ENCODE results near the gene SH3PXD2A. TPM values are rescaled to one million over a fixed set of nuclear protein-coding genes. Genes with fewer than 3 reads are reported as not detected.

The SH3PXD2A gene
- total and polyA plus RNA-seq, 12 donors: 6.9 to 44.9 (median 34.4) TPM

DNA sequence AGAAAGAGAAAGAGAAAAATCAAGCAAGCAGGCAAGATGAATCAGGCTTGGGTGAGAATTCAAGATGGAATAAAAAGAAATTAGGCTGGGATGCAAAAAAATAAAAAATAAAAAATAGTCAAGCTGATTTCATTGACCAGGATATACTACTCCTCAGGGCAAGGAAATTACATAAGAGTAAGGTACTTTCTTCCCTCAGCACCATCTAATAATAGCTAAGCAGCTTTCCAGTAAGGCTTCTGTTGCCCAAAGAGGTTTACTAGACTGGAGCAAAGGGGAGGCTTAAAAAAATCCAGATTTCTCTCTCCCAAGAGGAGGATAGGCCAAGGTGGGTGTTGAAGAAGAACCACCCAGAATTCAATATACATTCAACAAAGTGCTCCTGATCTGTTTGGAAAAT, 268.3 kb downstream of the SH3PXD2A start:
- Histone ChIP-seq H3K27ac (no peak overlapping the region), H3K9me3 (peaks cover 0 to 14% (median 0%) of the 10 kb centered on the region in 11 donors), H3K4me3 (no peak overlapping the region), H3K4me1 (peaks cover 0 to 7% (median 0%) of the 10 kb centered on the region in 9 donors), H3K27me3 (peaks cover 0 to 25% (median 19%) of the 10 kb centered on the region in 7 donors), H3K36me3 (peaks cover 0 to 12% (median 0%) of the 10 kb centered on the region in 9 donors)
- intact Hi-C loops (cut with DNase I): no loop called here
- TF ChIP-seq, protein P1, sequence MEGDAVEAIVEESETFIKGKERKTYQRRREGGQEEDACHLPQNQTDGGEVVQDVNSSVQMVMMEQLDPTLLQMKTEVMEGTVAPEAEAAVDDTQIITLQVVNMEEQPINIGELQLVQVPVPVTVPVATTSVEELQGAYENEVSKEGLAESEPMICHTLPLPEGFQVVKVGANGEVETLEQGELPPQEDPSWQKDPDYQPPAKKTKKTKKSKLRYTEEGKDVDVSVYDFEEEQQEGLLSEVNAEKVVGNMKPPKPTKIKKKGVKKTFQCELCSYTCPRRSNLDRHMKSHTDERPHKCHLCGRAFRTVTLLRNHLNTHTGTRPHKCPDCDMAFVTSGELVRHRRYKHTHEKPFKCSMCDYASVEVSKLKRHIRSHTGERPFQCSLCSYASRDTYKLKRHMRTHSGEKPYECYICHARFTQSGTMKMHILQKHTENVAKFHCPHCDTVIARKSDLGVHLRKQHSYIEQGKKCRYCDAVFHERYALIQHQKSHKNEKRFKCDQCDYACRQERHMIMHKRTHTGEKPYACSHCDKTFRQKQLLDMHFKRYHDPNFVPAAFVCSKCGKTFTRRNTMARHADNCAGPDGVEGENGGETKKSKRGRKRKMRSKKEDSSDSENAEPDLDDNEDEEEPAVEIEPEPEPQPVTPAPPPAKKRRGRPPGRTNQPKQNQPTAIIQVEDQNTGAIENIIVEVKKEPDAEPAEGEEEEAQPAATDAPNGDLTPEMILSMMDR (IDR thresholded peaks at IDR 0.05): no peak
- ATAC-seq (no peak), DNase-seq (no peak)

DNA sequence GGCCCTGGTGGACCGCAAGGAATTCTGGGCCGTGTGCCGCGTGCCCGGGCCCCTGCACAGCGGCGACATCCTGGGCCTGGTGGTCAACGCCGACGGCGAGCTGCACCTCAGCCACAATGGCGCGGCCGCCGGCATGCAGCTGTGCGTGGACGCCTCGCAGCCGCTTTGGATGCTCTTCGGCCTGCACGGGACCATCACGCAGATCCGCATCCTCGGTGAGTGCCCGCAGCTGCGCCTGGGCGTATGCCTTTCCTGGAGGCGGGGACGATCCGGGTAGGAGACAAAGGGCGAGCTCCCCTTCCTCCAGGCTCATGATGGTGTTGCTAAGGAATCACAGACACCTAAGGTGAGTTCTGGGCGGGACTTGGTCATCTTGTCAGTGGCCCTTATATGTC, 270.4 kb downstream of the SH3PXD2A start:
- 69 to 74% methylated on average over 32 of the region's 32 CpGs for whole genome bisulfite sequencing, 2 donors
- no peak for ATAC-seq
- TF ChIP-seq, protein P1 (IDR thresholded peaks at IDR 0.05): no peak
- Histone ChIP-seq H3K9me3 (peaks cover 0 to 14% (median 0%) of the 10 kb centered on the region in 11 donors), H3K27me3 (peaks cover 0 to 27% (median 20%) of the 10 kb centered on the region in 7 donors), H3K4me3 (peak overlapping the region in 7 of 10 donors; percentile 33 to 57 (median 47)), H3K27ac (no peak overlapping the region), H3K4me1 (peaks cover 0 to 19% (median 7%) of the 10 kb centered on the region in 9 donors), H3K36me3 (peaks cover 0 to 12% (median 0%) of the 10 kb centered on the region in 9 donors)
- intact Hi-C loops (cut with DNase I): no loop called here
- no peak for DNase-seq

DNA sequence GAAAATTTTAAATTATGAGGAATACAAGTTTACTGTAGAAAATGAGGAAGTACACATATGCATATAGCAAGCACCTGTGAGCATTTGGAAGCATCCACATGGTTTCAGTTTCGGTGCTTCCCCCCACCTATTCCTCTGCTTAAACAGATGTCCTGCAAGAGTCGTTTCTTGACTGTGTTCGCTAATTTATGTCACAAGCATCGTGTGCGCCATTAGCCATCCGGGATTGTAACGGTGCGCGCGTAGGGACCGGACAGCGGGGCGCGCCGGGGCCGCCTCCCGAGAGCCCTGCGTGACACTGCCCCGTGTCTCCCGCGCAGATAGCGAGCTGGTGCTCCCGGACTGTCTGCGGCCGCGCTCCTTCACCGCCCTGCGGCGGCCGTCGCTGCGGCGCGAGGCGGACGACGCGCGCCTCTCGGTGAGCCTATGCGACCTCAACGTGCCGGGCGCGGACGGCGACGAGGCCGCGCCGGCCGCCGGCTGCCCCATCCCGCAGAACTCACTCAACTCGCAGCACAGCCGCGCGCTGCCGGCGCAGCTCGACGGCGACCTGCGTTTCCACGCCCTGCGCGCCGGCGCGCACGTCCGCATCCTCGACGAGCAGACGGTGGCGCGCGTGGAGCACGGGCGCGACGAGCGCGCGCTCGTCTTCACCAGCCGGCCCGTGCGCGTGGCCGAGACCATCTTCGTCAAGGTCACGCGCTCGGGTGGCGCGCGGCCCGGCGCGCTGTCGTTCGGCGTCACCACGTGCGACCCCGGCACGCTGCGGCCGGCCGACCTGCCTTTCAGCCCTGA, 271.0 kb downstream of the SH3PXD2A start:
- H3K27ac ChIP-seq: peak overlapping the region in 1 of 10 donors; percentile 44

DNA sequence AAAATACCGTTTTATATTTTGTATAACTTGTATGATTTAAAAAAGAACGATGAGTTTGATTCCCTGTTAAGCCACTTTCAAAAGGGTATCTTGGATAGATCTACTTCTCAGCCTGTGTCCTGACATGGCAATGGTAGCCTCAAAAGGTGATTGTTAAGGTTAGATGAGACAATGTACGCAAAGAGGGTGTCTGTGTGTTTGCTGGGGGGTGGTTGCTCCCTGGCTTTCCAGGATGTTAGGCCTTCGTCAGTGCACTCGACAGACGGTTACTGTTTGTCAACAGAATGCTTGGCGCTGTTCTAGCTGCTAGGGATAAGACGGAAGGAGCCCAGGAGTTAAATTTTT, 271.5 kb downstream of the SH3PXD2A start:
- H3K4me3 ChIP-seq: peak overlapping the region in 8 of 10 donors; percentile 33 to 57 (median 48)
- ATAC-seq (no peak), DNase-seq (no peak)
- H3K9me3 ChIP-seq: peaks cover 0 to 14% (median 0%) of the 10 kb centered on the region in 11 donors
- intact Hi-C loops (cut with DNase I): no loop called here
- peaks cover 0 to 19% (median 7%) of the 10 kb centered on the region in 9 donors for H3K4me1 ChIP-seq
- 87% methylated on average over 8 of the region's 8 CpGs for WGBS, 2 donors
- TF ChIP-seq, protein P1 (IDR thresholded peaks at IDR 0.05): no peak
- H3K27me3 ChIP-seq: peaks cover 0 to 27% (median 20%) of the 10 kb centered on the region in 7 donors
- H3K36me3 ChIP-seq: peaks cover 0 to 12% (median 0%) of the 10 kb centered on the region in 9 donors
- no peak overlapping the region for H3K27ac ChIP-seq

More for the DNA sequence above, 271.0 kb downstream of the SH3PXD2A start:
- peaks cover 0 to 14% (median 0%) of the 10 kb centered on the region in 11 donors for H3K9me3 ChIP-seq
- H3K36me3 ChIP-seq: peaks cover 0 to 12% (median 0%) of the 10 kb centered on the region in 9 donors
- H3K27me3 ChIP-seq: peaks cover 0 to 27% (median 20%) of the 10 kb centered on the region in 7 donors
- H3K4me1 ChIP-seq: peaks cover 0 to 19% (median 7%) of the 10 kb centered on the region in 9 donors
- intact Hi-C loops (cut with DNase I): no loop called here
- 7 to 9% methylated on average over 96 to 111 of the region's 111 CpGs for WGBS, 2 donors
- peak; percentile 17 to 47 for DNase-seq
- TF ChIP-seq, protein P1 (IDR thresholded peaks at IDR 0.05): no peak
- H3K4me3 ChIP-seq: peak overlapping the region in 9 of 10 donors; percentile 24 to 57 (median 47)
- peak in 4 of 8 donors; percentile 46 to 63 (median 58) for ATAC-seq

Data from heart right ventricle (tissue), 16 donors.